Astrocyte of the cerebellum (primary cell): ENCODE data around the gene CDK5.

Source experiments
- DNase-seq: peaks from one replicate; pipeline ENCODE4 v3.0.0-alpha.2; 2011; ENCODE audit warnings: low read depth
- H3K4me3 ChIP-seq: 2 replicates; pipeline ENCODE4 v1.5.1; 2011; ENCODE audit warnings: mild to moderate bottlenecking, low read depth, low read length, moderate library complexity
- CTCF ChIP-seq: IDR thresholded peaks from 2 replicates; pipeline ENCODE4 v1.5.1; 2012; ENCODE audit warnings: low read length, low read depth, moderate library complexity, mild to moderate bottlenecking; ENCODE audit errors: missing control alignments
- in situ Hi-C: cut with HindIII; loops from 2 replicates; pipeline ENCODE4 v1.10.0; 2017; ENCODE audit warnings: low sequenced_read_pairs

The CDK5 gene

DNA sequence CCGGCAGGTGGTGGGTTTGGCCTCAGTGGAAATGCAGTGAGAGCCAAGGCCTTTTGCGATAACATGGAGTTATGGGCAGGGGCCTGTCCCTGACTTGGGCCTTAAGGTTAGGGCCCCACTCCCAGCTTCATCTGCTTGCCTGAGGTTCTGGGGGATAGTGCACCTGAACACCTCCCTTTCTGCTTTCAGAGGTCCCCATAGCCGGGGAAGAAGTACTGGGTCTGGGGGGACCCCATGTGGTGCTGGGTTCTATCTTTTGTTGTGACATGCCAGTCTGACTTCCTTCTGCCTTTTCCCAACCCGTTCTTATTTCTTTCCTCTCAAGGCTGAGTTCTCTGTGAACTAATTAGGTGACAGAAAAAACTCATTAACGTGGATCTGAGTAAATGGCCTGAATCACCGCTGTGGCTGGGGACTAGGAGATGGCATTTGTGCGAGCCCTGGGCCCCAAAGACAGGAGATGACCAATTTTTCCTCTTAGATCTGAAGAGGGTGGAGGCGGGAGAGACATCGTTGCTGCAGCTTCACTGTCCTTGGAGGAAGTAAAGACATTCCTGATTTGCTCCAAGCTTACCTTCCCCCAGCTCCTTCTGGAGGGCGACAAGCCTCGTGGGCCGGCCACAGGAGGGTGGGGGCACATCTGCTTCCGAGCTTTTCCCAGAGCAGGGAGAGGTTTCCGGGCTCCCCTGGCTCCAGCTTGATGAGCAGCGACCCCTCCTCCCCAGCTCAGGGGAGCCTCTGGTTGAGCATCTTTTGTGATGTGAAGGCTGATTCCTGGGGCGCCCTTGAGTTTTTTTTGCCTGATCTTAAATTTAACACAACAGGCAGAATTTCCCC lies 30.5 kb upstream of the CDK5 start:
- peak overlapping the region; percentile 55 for H3K4me3 ChIP-seq
- TF ChIP-seq CTCF = no peak
- DNase-seq = no peak
- in situ Hi-C loops = no loop called here

DNA sequence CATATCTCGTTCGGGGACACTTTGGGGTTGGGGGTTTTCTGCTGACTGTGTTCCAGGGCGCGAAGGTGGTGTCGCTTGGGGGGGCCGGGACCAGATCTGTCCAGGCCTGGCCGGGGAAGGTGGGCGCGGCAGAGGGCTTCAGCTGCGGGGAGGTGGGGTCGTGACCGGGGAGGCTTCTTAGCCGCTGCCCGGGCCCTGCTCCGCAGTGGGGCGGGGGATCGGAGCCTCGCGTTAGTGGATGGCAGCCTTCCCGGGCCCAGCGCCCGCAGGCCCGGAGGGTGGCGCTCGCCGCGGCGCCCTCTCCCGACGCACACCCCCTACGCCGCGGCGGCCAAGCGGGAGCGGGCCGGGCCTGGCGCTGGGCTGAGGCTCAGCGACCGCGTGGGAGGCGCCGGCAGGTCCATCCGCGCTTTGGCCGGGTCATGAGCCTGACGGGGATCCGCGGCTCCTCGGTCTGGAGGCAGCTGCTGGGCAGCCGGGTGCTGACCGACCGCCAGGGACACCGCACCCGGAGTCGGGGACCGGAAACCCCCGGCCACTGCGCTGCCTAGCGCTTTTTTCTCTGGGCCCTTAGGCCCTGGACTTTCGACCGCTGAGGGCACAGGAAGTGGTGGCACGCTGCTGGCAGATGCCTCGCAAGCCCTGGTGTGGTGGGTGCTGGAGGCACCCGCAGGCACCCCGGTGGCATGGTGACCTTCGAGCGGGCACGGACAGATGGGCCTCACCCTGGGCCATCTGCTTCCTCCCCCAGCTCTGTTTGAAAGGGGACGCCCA lies 29.7 kb upstream of the CDK5 start:
- H3K4me3 ChIP-seq = peak overlapping the region; percentile 55
- in situ Hi-C loops = no loop called here
- no peak for TF ChIP-seq CTCF
- no peak for DNase-seq

DNA sequence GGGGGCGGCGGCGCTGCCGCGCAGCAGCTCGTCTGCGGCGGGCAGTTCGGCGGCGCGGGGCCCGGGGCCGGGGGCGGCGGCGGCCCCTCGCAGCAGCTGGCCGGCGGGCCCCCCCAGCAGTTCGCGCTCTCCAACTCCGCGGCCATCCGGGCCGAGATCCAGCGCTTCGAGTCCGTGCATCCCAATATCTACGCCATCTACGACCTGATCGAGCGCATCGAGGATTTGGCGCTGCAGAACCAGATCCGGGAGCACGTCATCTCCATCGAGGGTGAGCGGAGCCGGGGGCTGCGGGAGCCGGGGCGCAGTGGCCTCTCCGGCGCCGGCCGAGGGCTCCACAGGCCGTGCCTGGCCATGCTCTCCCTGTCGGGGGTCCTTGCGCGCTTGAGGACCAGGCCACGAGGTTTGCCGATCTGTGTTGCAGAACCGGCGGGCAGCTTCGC lies 29.1 kb upstream of the CDK5 start:
- no peak for TF ChIP-seq CTCF
- in situ Hi-C loops = no loop called here
- DNase-seq = no peak
- peak overlapping the region; percentile 55 for H3K4me3 ChIP-seq

- peak within 1 kb of the TSS; percentile 55 for H3K4me3 ChIP-seq
- no peak for TF ChIP-seq CTCF
- in situ Hi-C loops = no loop called here
- DNase-seq = no peak
These were observed 28.3 kb upstream of the CDK5 start, which contains the start of gene AGAP3 for GRCh38 chr7:151085691-151086620. AGAP3 (plus strand) TSS chr7:151086475; CDS start chr7:151086742, 267 bp downstream.

DNA sequence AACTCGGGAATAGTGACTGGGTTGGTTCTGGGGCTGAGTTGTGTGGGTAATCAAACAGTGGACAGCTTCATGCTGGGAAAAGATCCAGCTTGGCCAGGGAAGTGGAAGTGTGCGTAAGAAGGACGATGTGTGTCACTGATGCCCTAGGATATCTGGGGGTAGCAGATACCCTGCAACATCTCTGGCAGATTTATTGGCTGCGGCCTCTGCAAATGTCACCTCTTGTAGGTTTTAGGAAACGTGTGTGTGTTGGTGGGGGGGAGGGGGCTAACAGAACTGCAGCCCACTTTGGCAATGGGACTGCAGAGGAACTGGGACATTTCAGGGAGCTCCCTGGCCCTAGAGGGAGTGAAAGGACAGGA lies 27.6 kb upstream of the CDK5 start:
- in situ Hi-C loops = no loop called here
- peak overlapping the region; percentile 55 for H3K4me3 ChIP-seq
- no peak for DNase-seq

More for the DNA sequence above, 27.6 kb upstream of the CDK5 start:
- no peak for TF ChIP-seq CTCF
